ENCODE measurements around the gene FCRL5.

DNA sequence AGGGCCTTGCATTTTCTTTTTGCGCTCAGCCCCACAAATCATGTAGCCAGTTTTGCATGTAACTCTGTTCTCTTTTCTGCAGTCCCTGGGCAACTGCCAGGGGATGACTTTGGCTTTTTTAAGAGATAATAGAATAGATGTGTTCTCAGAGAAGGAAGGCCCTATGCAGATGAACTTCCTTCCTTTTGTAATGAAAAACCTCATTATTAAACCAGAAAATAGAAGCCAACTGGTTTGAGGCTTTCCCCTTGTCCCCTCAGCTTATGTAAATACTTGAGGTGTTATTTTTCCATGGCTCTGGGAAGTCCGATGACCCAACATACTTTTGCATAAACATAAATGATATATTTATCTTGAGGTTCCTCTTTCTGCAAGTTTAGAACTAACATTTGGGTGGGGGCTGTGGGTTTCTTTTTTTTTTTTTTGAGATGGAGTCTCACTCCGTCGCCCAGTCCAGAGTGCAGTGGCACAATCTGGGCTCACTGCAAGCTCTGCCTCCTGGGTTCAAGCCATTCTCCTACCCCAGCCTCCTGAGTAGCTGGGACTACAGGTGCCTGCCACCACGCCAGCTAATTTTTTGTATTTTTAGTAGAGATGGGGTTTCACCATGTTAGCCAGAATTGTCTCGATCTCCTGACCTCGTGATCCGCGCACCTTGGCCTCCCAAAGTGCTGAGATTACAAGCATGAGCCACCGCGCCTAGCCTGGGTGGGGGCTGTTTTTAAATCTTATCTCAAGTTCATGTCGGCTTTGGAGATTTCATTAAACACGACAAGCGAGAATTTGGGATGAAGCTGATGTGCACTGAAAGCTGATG is 14.4 kb upstream of the FCRL5 start:
- TF ChIP-seq OSR1 (CRISPR knock-in tag; IDR thresholded peaks at IDR 0.05) (no peak), TSHZ2 (CRISPR knock-in tag; IDR thresholded peaks at IDR 0.05) (no peak), BACH2 (CRISPR knock-in tag; IDR thresholded peaks at IDR 0.05; ENCODE audit: borderline replicate concordance) (no peak), RARB (CRISPR knock-in tag; IDR thresholded peaks at IDR 0.05) (no peak)
